ENCODE results near the gene ODC1. TPM values are rescaled to one million over a fixed set of nuclear protein-coding genes. Genes with fewer than 3 reads are reported as not detected.

Gene ODC1
- total RNA-seq, 1 experiment from 2014 or later, result 231 TPM

- BruUV-seq (replicated peaks), result no TSS peak
- no peak overlapping the region for H3K4me2 ChIP-seq (ENCODE audit: low read length)
These were observed 28.8 kb upstream of the ODC1 start for GRCh38 chr2:10476723-10477442.

More at GRCh38 chr2:10476723-10477442, 28.8 kb upstream of the ODC1 start:
- Histone ChIP-seq H3K27me3 (ENCODE audit: insufficient read depth, low read length) (peaks cover 14% of the 10 kb centered on the region; the same call in 1 of the 2 replicates), H3K36me3 (ENCODE audit: control insufficient read depth in 1 of 2, insufficient read depth in 2 of 2, low read length in 2 of 2) (no peaks in the 10 kb centered on the region), H3K4me3 (replicated peaks in 1 of 2; ENCODE audit: low read depth in 1 of 2, low read length in 2 of 2) (no peak overlapping the region), H3K9me3 (ENCODE audit: control insufficient read depth in 1 of 2, insufficient read depth in 1 of 2, low read depth in 1 of 2, low read length in 2 of 2) (no peaks in the 10 kb centered on the region), H3K27ac (ENCODE audit: low read depth, low read length) (no peak overlapping the region), H3K79me2 (ENCODE audit: insufficient read depth, low read length) (no peaks in the 10 kb centered on the region), H2AFZ (ENCODE audit: low read depth, low read length, poor library complexity, severe bottlenecking) (no peak overlapping the region), H3K4me1 (ENCODE audit: control insufficient read depth in 1 of 2, insufficient read depth in 2 of 2, low read length in 2 of 2) (no peaks in the 10 kb centered on the region), H4K20me1 (ENCODE audit: insufficient read depth) (no peaks in the 10 kb centered on the region), H3K9me2 (ENCODE audit: insufficient read depth) (no peaks in the 10 kb centered on the region), H3K9ac (ENCODE audit: low read length) (no peak overlapping the region)
- DNase-seq (ENCODE audit: low read depth, low spot score) (no peak), ATAC-seq (no peak)
- TF ChIP-seq SP1 (IDR thresholded peaks at IDR 0.05; ENCODE audit: low read depth) (no peak), TCF7L2 (IDR thresholded peaks at IDR 0.05; ENCODE audit: borderline replicate concordance, extremely low read depth, insufficient read depth, insufficient read length) (no peak), JUND (IDR thresholded peaks at IDR 0.05) (no peak), FOSL1 (IDR thresholded peaks at IDR 0.05; ENCODE audit: low read depth) (no peak), SIN3A (IDR thresholded peaks at IDR 0.05; ENCODE audit: low read depth) (no peak), ATF3 (IDR thresholded peaks at IDR 0.05) (no peak), EZH2phosphoT487 (IDR thresholded peaks at IDR 0.05; ENCODE audit: borderline replicate concordance) (no peak), RAD21 (IDR thresholded peaks at IDR 0.05; ENCODE audit: low read depth) (no peak), SRF (IDR thresholded peaks at IDR 0.05; ENCODE audit: low read depth) (no peak), EZH2 (IDR thresholded peaks at IDR 0.05) (no peak), CEBPB (IDR thresholded peaks at IDR 0.05; ENCODE audit: low read depth) (no peak), CTCF (IDR thresholded peaks at IDR 0.05 in 2 of 3, conservative IDR thresholded peaks at IDR 0.05 in 1 of 3; ENCODE audit: borderline replicate concordance in 1 of 3, insufficient read depth in 1 of 3, low read depth in 2 of 3, low read length in 2 of 3) (no peak), MAX (IDR thresholded peaks at IDR 0.05) (no peak), ZNF274 (IDR thresholded peaks at IDR 0.05; ENCODE audit: low read depth, low read length) (no peak)
- ChIA-PET RAD21 (ENCODE audit: low non-redundant PET in 1 of 2, low total read pairs in 2 of 2, uncharacterized antibody in 2 of 2, unreplicated experiment in 2 of 2) (no interaction called here), CTCF (no interaction called here), POLR2A (no interaction called here)
- intact Hi-C loops (cut with micrococcal nuclease), result no loop called here
